GM18909 (cell line): ENCODE measurements around the gene RPP25.
"Not testable (repeated sequence)": the region's sequence is repeated elsewhere in the genome, so short reads cannot be mapped to it uniquely, and the experiment has no call there.

Experiments used
- ATAC-seq: cut with Tn5 transposase; IDR thresholded peaks from one replicate; pipeline ENCODE4 v1.9.1; 2021; ENCODE audit warnings: mild to moderate bottlenecking; ENCODE audit not compliant: unreplicated experiment, poor library complexity

RPP25 gene

DNA sequence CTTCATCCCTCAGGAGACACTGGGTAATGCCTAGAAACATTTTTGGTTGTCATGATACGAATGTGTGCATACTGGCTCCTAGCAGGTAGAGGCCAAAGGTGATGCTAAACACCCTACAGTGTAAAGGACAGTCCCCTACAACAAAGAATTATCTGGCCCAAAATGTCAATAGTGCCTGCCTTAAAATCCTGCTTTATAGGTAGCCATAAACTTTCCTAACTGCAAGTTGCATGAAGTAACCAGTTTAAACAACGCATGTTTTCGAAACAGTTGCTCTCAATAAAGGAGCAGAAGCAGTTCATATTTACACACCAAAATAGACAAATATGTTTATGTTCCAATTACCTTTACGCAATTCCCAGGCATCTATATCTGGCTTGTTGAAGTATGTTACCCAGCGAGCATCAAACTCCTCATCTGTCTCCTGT, 27.8 kb downstream of the RPP25 start:
- no peak for ATAC-seq

DNA sequence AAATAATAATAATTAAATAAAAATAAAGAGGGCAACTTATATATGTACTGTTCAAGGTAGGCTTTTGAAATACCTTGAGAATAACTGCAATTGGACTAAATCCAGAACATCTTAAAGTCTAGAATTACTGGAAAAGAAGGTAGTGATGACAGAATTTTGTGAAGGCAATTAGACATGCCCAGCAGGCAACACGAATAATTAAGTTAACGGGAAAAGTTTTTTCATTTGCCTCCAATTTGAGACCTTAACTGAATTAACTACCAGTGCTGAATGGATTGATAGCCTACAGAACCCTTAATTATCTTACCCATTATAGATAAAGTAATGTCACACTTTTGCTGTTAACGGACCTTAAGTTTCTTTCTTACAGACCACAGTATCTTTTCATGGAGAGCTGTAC, 32.0 kb downstream of the RPP25 start:
- no peak for ATAC-seq

DNA sequence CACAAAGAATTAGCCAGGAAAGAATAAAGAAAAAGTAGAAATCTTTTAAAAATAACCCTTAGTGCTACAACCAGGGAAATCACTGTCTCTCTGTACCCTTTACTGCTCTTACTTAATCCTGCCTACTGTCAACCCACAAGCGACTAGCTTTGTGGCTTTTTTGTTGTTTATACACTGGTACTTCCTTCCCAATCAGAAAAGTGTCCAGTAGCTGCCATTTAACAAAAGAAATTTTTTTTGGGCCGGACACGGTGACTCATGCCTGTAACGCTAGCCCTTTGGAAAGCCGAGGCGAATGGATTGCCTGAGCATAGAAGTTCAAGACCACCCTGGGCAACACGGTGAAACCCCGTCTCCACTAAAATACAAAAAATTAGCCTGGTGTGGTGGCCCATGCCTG, 36.1 kb downstream of the RPP25 start:
- no peak for ATAC-seq

DNA sequence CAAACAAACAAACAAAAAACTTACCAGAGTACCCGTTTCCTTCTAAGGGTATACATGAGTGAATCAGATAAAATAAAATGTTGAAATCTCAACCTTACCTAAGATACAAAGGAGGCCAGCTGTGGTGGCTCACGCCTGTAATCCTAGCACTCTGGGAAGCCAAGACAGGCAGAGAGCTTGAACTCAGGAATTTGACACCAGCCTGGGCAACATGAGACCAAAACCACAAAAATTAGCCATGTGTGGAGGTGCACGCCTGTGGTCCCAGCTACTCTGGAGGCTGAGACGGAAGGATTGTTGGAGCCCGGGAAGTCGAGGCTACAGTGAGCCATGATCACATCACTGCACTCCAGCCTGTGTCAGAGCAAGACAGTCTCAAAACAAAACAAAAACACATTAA, 38.9 kb downstream of the RPP25 start:
- no peak for ATAC-seq

DNA sequence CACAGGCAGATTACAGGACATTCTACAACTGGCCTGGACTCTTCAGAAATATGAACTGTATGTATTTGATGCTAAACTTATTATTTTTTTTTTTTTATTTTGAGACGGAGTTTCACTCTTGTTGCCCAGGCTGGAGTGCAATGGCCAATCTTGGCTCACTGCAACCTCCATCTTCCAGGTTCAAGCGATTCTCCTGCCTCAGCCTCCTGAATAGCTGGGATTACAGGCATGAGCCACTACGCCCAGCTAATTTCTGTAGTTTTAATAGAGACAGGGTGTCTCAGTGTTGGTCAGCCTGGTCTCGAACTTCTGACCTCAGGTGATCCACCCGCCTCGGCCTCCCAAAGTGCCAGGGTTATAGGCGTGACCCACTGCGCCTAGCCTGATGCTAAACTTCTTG, 42.8 kb downstream of the RPP25 start:
- ATAC-seq: not testable (repeated sequence)

DNA sequence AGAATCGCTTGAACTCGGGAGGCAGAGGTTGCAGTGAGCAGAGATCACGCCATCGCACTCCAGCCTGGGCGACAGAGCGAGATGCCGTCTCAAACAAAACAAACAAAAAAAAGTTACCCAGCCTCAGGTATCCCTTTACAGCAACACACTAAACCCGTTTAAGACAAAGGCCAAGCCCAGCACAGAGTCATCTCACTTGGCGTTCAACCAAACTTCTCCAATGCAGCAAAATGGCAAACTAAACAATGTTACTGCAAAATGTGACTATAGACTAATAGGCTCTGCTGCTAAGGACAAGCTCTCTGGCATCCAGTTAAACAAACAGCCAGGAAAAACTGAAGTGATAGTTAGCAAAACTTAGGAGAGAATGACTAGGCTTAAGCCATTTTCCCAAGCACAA, 43.5 kb downstream of the RPP25 start:
- ATAC-seq: no peak

DNA sequence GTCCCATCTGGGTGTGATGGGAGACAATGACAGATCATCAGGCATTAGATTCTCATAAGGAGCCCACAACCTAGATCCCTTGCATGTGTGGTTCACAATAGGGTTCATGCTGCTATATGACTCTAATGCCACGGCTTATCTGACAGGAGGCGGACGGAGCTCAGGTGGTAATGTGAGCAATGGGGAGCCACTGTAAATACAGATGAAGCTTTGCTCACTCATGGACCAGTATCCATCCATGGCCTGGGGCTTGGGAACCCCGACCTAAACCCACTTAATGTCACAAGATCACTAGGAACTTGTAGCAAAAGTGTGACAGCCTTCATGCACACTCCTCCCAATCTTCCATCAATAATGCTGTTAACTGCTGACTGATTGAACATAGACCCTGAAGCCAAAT, 47.9 kb downstream of the RPP25 start:
- ATAC-seq: no peak

DNA sequence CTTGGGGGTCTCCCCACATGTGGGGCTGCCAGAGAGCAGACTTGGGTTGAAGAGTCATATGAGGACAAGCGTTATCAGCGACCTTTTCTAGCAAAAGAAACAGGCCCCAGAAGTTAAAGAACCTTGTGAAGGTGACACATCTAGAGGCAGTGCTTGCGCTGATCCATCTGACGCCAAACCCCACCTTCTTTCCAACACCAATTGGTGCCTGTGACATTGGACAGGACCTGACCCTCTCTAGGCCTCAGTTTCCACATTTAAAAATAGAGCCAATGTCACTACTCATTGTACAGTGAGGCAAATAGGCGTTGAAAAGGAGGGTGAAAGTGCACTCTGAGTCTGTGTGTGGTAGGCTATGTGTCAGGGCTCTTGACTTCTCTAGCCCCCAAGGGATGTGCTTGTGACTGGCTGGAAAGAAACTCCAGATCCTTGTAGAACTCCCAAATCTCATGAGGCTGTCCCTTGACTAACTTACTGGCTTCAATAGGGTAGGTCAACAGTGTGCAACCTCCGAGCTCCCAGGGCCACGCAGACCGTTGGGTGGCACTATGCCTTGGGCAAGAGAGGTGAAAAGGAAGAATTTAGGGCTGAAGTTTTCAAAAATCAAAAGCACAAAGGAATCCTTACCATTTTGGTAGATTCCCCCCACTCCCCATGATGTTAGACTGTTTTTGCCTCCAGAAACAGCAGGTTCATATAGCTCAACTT, 49.3 kb downstream of the RPP25 start:
- peak; percentile 13 for ATAC-seq

DNA sequence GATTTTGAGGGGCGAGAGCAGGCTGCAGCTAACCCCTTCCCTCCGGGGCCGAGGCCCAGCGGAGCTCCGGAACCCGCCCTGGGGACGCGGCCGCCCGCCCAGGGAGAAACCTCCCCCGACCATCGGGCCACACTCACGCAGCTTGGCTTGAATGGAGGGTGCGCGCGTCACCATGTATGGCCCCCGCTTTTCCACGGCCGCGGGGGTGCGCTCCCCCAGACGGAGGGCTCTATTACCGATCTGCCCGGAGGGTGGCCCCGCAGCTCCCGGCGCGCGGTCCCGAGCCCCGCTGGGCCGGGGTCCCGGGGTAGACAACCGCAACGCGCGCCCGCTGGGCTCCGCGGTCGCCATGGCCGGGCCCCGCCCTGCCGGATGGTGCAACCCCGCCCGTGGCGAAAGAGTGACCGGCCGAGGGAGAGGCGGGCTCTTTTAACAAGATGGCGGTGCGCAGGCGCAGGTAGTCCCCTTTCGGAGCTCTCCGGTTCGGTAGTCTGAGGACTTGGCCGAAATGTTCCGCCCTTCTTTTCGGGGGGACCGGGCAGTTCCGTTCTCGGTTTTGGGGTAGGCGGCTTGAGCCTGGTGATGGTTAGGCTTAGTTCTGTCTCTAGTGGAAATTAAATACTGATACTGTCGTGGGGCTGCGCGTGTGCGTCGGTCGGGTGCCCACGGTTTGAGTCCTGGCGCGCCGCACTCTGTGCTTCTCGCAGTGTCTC, 50.0 kb downstream of the RPP25 start, which contains the start of gene FAM219B:
Gene FAM219B (minus strand): TSS at position 402 of the 713 bp plus-strand sequence. CDS start 51 bp downstream, at position 351.
- peak; percentile 81 for ATAC-seq

DNA sequence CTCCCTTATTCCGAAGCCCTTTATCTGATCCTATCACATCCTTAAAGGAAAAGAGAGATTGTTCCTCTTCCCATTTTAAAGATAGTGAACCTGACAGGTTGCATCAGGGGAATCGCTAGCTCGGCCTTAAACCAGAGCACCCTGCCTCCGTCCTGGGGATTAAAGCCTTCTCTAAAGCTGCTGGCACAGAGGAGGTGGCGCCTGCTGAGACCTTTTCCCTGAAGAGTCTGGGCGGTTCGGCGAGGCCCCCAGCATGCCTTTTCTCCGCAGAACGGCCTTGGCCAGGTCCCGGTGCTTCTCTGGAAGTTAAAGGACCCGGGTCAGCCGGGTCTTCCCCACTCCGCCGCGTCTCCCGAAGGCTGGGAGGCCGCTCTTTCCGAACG, 50.5 kb downstream of the RPP25 start:
- ATAC-seq: peak; percentile 11
